ENCODE measurements around the gene ELOVL5. TPM values are rescaled to one million over a fixed set of nuclear protein-coding genes. Genes with fewer than 3 reads are reported as not detected.
A peak's percentile ranks its signal among the peaks of the same experiment; 100 is the strongest.
"Not testable (repeated sequence)": the region's sequence is repeated elsewhere in the genome, so short reads cannot be mapped to it uniquely, and the experiment has no call there.

Gene ELOVL5
- total RNA-seq, 1 donor from 2014 or later: 62.3 TPM

GRCh38 chr6:53328375-53328774, 20.4 kb downstream of the ELOVL5 start:
- peak in 1 of 2 donors; percentile 51 for DNase-seq (ENCODE audit: low read depth in 2 of 2)

GRCh38 chr6:53327017-53327395, 21.7 kb downstream of the ELOVL5 start:
- no peak for DNase-seq (ENCODE audit: low read depth in 2 of 2)

- DNase-seq (ENCODE audit: low read depth in 2 of 2): peak; percentile 33 to 84
Measured at GRCh38 chr6:53326372-53327016, 22.3 kb downstream of the ELOVL5 start.

- no peak for DNase-seq (ENCODE audit: low read depth in 2 of 2)
Measured at GRCh38 chr6:53325785-53326184, 23.0 kb downstream of the ELOVL5 start.

- DNase-seq (ENCODE audit: low read depth in 2 of 2): no peak
Measured at GRCh38 chr6:53322188-53323029, 26.3 kb downstream of the ELOVL5 start.

GRCh38 chr6:53321701-53322100, 27.0 kb downstream of the ELOVL5 start:
- no peak for DNase-seq (ENCODE audit: low read depth in 2 of 2)

- no peak for DNase-seq (ENCODE audit: low read depth in 2 of 2)
Measured at GRCh38 chr6:53320964-53321363, 27.8 kb downstream of the ELOVL5 start.

- no peak for DNase-seq (ENCODE audit: low read depth in 2 of 2)
Measured at GRCh38 chr6:53318429-53318828, 30.3 kb downstream of the ELOVL5 start.

GRCh38 chr6:53317861-53318260, 30.9 kb downstream of the ELOVL5 start:
- no peak for DNase-seq (ENCODE audit: low read depth in 2 of 2)

- not testable (repeated sequence) for DNase-seq (ENCODE audit: low read depth in 2 of 2)
Measured at GRCh38 chr6:53317299-53317698, 31.5 kb downstream of the ELOVL5 start.

GRCh38 chr6:53316142-53316541, 32.6 kb downstream of the ELOVL5 start:
- DNase-seq (ENCODE audit: low read depth in 2 of 2): no peak

- no peak for DNase-seq (ENCODE audit: low read depth in 2 of 2)
Measured at GRCh38 chr6:53315086-53315724, 33.5 kb downstream of the ELOVL5 start.

- peak in 1 of 2 donors; percentile 85 for DNase-seq (ENCODE audit: low read depth in 2 of 2)
Measured at GRCh38 chr6:53313784-53314400, 34.9 kb downstream of the ELOVL5 start.

- no peak for DNase-seq (ENCODE audit: low read depth in 2 of 2)
Measured at GRCh38 chr6:53312355-53312754, 36.4 kb downstream of the ELOVL5 start.

- DNase-seq (ENCODE audit: low read depth in 2 of 2): no peak
Measured at GRCh38 chr6:53311586-53311935, 37.2 kb downstream of the ELOVL5 start.

- DNase-seq (ENCODE audit: low read depth in 2 of 2): peak in 1 of 2 donors; percentile 67
Measured at GRCh38 chr6:53310771-53311585, 37.8 kb downstream of the ELOVL5 start.

GRCh38 chr6:53309901-53310300, 38.8 kb downstream of the ELOVL5 start:
- no peak for DNase-seq (ENCODE audit: low read depth in 2 of 2)

- DNase-seq (ENCODE audit: low read depth in 2 of 2): peak in 1 of 2 donors; percentile 68
Measured at GRCh38 chr6:53309059-53309900, 39.5 kb downstream of the ELOVL5 start.

- DNase-seq (ENCODE audit: low read depth in 2 of 2): peak in 1 of 2 donors; percentile 62
Measured at GRCh38 chr6:53306819-53307347, 41.9 kb downstream of the ELOVL5 start.

- DNase-seq (ENCODE audit: low read depth in 2 of 2): not testable (repeated sequence)
Measured at GRCh38 chr6:53306217-53306616, 42.5 kb downstream of the ELOVL5 start.

Data from lung microvascular endothelial cell (primary cell).